ENCODE data around the gene SARNP. TPM values are rescaled to one million over a fixed set of nuclear protein-coding genes. Genes with fewer than 3 reads are reported as not detected.

The SARNP gene
- total RNA-seq, 1 experiment from 2014 or later = 98.3 TPM

- TF ChIP-seq, protein P1, sequence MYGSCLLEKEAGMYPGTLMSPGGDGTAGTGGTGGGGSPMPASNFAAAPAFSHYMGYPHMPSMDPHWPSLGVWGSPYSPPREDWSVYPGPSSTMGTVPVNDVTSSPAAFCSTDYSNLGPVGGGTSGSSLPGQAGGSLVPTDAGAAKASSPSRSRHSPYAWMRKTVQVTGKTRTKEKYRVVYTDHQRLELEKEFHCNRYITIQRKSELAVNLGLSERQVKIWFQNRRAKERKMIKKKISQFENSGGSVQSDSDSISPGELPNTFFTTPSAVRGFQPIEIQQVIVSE (CRISPR knock-in tag; IDR thresholded peaks at IDR 0.05; ENCODE audit: borderline replicate concordance) = no peak
- TF ChIP-seq EMX1 (CRISPR knock-in tag; IDR thresholded peaks at IDR 0.05) (no peak), RORB (CRISPR knock-in tag; IDR thresholded peaks at IDR 0.05) (no peak), ZNF138 (CRISPR knock-in tag; conservative IDR thresholded peaks at IDR 0.05) (no peak), CREM (CRISPR knock-in tag; IDR thresholded peaks at IDR 0.05) (no peak)
- TF ChIP-seq, protein P2, sequence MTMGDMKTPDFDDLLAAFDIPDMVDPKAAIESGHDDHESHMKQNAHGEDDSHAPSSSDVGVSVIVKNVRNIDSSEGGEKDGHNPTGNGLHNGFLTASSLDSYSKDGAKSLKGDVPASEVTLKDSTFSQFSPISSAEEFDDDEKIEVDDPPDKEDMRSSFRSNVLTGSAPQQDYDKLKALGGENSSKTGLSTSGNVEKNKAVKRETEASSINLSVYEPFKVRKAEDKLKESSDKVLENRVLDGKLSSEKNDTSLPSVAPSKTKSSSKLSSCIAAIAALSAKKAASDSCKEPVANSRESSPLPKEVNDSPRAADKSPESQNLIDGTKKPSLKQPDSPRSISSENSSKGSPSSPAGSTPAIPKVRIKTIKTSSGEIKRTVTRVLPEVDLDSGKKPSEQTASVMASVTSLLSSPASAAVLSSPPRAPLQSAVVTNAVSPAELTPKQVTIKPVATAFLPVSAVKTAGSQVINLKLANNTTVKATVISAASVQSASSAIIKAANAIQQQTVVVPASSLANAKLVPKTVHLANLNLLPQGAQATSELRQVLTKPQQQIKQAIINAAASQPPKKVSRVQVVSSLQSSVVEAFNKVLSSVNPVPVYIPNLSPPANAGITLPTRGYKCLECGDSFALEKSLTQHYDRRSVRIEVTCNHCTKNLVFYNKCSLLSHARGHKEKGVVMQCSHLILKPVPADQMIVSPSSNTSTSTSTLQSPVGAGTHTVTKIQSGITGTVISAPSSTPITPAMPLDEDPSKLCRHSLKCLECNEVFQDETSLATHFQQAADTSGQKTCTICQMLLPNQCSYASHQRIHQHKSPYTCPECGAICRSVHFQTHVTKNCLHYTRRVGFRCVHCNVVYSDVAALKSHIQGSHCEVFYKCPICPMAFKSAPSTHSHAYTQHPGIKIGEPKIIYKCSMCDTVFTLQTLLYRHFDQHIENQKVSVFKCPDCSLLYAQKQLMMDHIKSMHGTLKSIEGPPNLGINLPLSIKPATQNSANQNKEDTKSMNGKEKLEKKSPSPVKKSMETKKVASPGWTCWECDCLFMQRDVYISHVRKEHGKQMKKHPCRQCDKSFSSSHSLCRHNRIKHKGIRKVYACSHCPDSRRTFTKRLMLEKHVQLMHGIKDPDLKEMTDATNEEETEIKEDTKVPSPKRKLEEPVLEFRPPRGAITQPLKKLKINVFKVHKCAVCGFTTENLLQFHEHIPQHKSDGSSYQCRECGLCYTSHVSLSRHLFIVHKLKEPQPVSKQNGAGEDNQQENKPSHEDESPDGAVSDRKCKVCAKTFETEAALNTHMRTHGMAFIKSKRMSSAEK (CRISPR knock-in tag; IDR thresholded peaks at IDR 0.05; ENCODE audit: borderline replicate concordance) = no peak
- TF ChIP-seq, protein P3, sequence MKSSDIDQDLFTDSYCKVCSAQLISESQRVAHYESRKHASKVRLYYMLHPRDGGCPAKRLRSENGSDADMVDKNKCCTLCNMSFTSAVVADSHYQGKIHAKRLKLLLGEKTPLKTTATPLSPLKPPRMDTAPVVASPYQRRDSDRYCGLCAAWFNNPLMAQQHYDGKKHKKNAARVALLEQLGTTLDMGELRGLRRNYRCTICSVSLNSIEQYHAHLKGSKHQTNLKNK (CRISPR knock-in tag; IDR thresholded peaks at IDR 0.05) = no peak
Observed at GRCh38 chr12:55827806-55828205, 10.3 kb upstream of the SARNP start (continued).

- POLR2A ChIA-PET = no interaction called here
- H3K27ac Mint-ChIP-seq = 0 out of 2 replicates have a peak overlapping the region, but pooled peaks have one; percentile 2
- CTCF ChIA-PET = interaction anchor here (0.6 to 1.2 kb wide), 5 partner anchors 12 to 143 kb away, joined by 3 to 5 read pairs (median 4); no protein-coding TSS in a partner anchor
Observed at GRCh38 chr12:55824726-55825125, 7.2 kb upstream of the SARNP start.

GRCh38 chr12:55823419-55823818 is 5.9 kb upstream of the SARNP start:
- ChIA-PET CTCF (interaction anchor here (0.7 kb wide), 1 partner anchor 93 kb away, joined by 3 read pairs; no protein-coding TSS in a partner anchor), POLR2A (no interaction called here)
- Mint-ChIP-seq H3K9me3 (no peaks in the 10 kb centered on the region), H3K4me3 (no peak overlapping the region), H3K27me3 (ENCODE audit: low read depth) (no peaks in the 10 kb centered on the region), H3K4me1 (peaks cover 24% of the 10 kb centered on the region), H3K36me3 (peaks cover 40% of the 10 kb centered on the region), H3K27ac (peak overlapping the region; percentile 57; the same call in 1 of the 2 replicates)
- ATAC-seq (no peak), DNase-seq (ENCODE audit: low spot score) (no peak)
- TF ChIP-seq FOXP4 (CRISPR knock-in tag; IDR thresholded peaks at IDR 0.05) (no peak), NR3C1 (CRISPR knock-in tag; conservative IDR thresholded peaks at IDR 0.05; ENCODE audit: low read depth) (no peak), CTCF (IDR thresholded peaks at IDR 0.05) (no peak)
- TF ChIP-seq, protein P4, sequence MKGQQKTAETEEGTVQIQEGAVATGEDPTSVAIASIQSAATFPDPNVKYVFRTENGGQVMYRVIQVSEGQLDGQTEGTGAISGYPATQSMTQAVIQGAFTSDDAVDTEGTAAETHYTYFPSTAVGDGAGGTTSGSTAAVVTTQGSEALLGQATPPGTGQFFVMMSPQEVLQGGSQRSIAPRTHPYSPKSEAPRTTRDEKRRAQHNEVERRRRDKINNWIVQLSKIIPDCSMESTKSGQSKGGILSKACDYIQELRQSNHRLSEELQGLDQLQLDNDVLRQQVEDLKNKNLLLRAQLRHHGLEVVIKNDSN (CRISPR knock-in tag; IDR thresholded peaks at IDR 0.05) = no peak

More at GRCh38 chr12:55824726-55825125, 7.2 kb upstream of the SARNP start:
- ATAC-seq (no peak), DNase-seq (ENCODE audit: low spot score) (no peak)
- no peak overlapping the region for H3K4me3 Mint-ChIP-seq
- no peak for TF ChIP-seq GTF2I (CRISPR knock-in tag; conservative IDR thresholded peaks at IDR 0.05)
- no peak for TF ChIP-seq GRHL2 (CRISPR knock-in tag; IDR thresholded peaks at IDR 0.05; ENCODE audit: insufficient replicate concordance, severe bottlenecking)
- TF ChIP-seq KAT7 (CRISPR knock-in tag; IDR thresholded peaks at IDR 0.05; ENCODE audit: borderline replicate concordance) = no peak
- TF ChIP-seq ZNF396 (CRISPR knock-in tag; IDR thresholded peaks at IDR 0.05; ENCODE audit: borderline replicate concordance) = no peak
- TF ChIP-seq, protein P5, sequence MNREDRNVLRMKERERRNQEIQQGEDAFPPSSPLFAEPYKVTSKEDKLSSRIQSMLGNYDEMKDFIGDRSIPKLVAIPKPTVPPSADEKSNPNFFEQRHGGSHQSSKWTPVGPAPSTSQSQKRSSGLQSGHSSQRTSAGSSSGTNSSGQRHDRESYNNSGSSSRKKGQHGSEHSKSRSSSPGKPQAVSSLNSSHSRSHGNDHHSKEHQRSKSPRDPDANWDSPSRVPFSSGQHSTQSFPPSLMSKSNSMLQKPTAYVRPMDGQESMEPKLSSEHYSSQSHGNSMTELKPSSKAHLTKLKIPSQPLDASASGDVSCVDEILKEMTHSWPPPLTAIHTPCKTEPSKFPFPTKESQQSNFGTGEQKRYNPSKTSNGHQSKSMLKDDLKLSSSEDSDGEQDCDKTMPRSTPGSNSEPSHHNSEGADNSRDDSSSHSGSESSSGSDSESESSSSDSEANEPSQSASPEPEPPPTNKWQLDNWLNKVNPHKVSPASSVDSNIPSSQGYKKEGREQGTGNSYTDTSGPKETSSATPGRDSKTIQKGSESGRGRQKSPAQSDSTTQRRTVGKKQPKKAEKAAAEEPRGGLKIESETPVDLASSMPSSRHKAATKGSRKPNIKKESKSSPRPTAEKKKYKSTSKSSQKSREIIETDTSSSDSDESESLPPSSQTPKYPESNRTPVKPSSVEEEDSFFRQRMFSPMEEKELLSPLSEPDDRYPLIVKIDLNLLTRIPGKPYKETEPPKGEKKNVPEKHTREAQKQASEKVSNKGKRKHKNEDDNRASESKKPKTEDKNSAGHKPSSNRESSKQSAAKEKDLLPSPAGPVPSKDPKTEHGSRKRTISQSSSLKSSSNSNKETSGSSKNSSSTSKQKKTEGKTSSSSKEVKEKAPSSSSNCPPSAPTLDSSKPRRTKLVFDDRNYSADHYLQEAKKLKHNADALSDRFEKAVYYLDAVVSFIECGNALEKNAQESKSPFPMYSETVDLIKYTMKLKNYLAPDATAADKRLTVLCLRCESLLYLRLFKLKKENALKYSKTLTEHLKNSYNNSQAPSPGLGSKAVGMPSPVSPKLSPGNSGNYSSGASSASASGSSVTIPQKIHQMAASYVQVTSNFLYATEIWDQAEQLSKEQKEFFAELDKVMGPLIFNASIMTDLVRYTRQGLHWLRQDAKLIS (CRISPR knock-in tag; IDR thresholded peaks at IDR 0.05; ENCODE audit: borderline replicate concordance) = no peak
- peaks cover 18% of the 10 kb centered on the region for H3K4me1 Mint-ChIP-seq
- H3K9me3 Mint-ChIP-seq = no peaks in the 10 kb centered on the region
- peaks cover 35% of the 10 kb centered on the region for H3K36me3 Mint-ChIP-seq
- no peaks in the 10 kb centered on the region for H3K27me3 Mint-ChIP-seq (ENCODE audit: low read depth)

All from WTC11 (cell line).